ENCODE measurements around the gene GCSH. TPM values are rescaled to one million over a fixed set of nuclear protein-coding genes. Genes with fewer than 3 reads are reported as not detected.
A peak's percentile ranks its signal among the peaks of the same experiment; 100 is the strongest.

The GCSH gene
- total and polyA plus RNA-seq, 2 of the 13 experiments (the other 11 are each of a cell fraction or from before 2014, with no cell fraction given) = 35.9 to 103 TPM

DNA sequence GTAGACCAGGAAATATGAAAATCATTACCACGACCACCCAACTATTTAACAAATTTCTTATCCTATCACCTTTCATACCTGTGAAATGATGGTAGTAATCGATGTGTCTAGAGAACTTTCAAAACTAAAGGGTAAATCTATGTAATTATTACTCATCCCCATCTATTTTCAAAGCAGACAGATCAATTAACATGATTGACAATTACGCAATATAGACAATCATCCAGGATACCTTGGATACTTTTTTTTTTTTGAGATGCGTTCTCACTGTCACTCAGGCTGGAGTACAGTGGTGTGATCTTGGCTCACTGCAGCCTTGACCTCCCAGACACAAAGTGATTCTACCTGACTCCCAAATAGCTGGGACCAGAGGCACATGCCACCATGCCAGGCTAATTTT lies 15.2 kb downstream of the GCSH start:
- TF ChIP-seq NFIB (CRISPR knock-in tag; IDR thresholded peaks at IDR 0.05; ENCODE audit: borderline replicate concordance) = no peak
- no peak for TF ChIP-seq HNRNPUL1 (IDR thresholded peaks at IDR 0.05; ENCODE audit: low read depth, low read length)
- TF ChIP-seq HOXA9 (CRISPR knock-in tag; IDR thresholded peaks at IDR 0.05; ENCODE audit: borderline replicate concordance) = no peak
- no peak for TF ChIP-seq MED1 (CRISPR knock-in tag; IDR thresholded peaks at IDR 0.05)
- no peak for TF ChIP-seq ZNF331 (CRISPR knock-in tag; IDR thresholded peaks at IDR 0.05)
- TF ChIP-seq CEBPB (IDR thresholded peaks at IDR 0.05; ENCODE audit: borderline replicate concordance, low read depth, low read length) = peak; percentile 84
- Histone ChIP-seq H4K20me1 (ENCODE audit: insufficient read depth, low read length) (no peaks in the 10 kb centered on the region), H3K27ac (ENCODE audit: extremely low read length, insufficient read depth, low read length) (no peak overlapping the region), H2AFZ (ENCODE audit: low read length) (no peak overlapping the region), H3K36me3 (replicated peaks in 1 of 2; ENCODE audit: control insufficient read depth in 1 of 2, insufficient read depth in 2 of 2, low read length in 2 of 2) (peaks cover 6 to 32% of the 10 kb centered on the region in 2 experiments), H3K4me2 (ENCODE audit: low read depth, low read length) (no peak overlapping the region), H3K4me3 (replicated peaks in 1 of 3; ENCODE audit: insufficient read depth in 1 of 3, low read depth in 2 of 3, low read length in 3 of 3) (no peak overlapping the region), H3K4me1 (ENCODE audit: insufficient read depth, low read length) (peaks cover 13% of the 10 kb centered on the region), H3K79me2 (ENCODE audit: insufficient read depth, low read length) (no peaks in the 10 kb centered on the region), H3K27me3 (ENCODE audit: control insufficient read depth in 1 of 2, insufficient read depth in 2 of 2, low read length in 2 of 2) (no peaks in the 10 kb centered on the region; a peak in 1 of 5 replicates), H3K9ac (ENCODE audit: insufficient read depth, low read depth, low read length) (no peak overlapping the region), H3K9me3 (ENCODE audit: low read length) (no peaks in the 10 kb centered on the region)
- no TSS peak for BruUV-seq (replicated peaks)
- in situ Hi-C loops (cut with HindIII; ENCODE audit: extremely low pct_ligation_motif_present, low pct_unique_long_range_greater_than_20kb) (no loop called here), intact Hi-C loops (cut with micrococcal nuclease; ENCODE audit: unreplicated experiment) (no loop called here)
- ATAC-seq = no peak
- ChIA-PET POLR2A (interaction anchor here (0.8 kb wide), 1 partner anchor 44 kb away, joined by 4 read pairs; no protein-coding TSS in a partner anchor), CTCF (ENCODE audit: low intra/inter-chr PET ratio, low total read pairs) (no interaction called here)
- 96% methylated on average over 4 of the region's 4 CpGs for WGBS (ENCODE audit: low lambda C conversion rate)
- no peak for DNase-seq (ENCODE audit: low spot score)
- FAIRE-seq = no peak

- no peak overlapping the region for H3K4me2 ChIP-seq (ENCODE audit: low read depth, low read length)
- no peaks in the 10 kb centered on the region; a peak in 1 of 5 replicates for H3K27me3 ChIP-seq (ENCODE audit: control insufficient read depth in 1 of 2, insufficient read depth in 2 of 2, low read length in 2 of 2)
- TSS peak; percentile 39 for BruUV-seq (replicated peaks)
- ATAC-seq = no peak
- 95% methylated on average over 1 of the region's 1 CpG for WGBS (ENCODE audit: low lambda C conversion rate)
- no peaks in the 10 kb centered on the region for H3K79me2 ChIP-seq (ENCODE audit: insufficient read depth, low read length)
- intact Hi-C loops (cut with micrococcal nuclease; ENCODE audit: unreplicated experiment) = no loop called here
- peaks cover 6 to 29% of the 10 kb centered on the region in 2 experiments for H3K36me3 ChIP-seq (replicated peaks in 1 of 2; ENCODE audit: control insufficient read depth in 1 of 2, insufficient read depth in 2 of 2, low read length in 2 of 2)
- CTCF ChIA-PET (ENCODE audit: low intra/inter-chr PET ratio, low total read pairs) = no interaction called here
- no peaks in the 10 kb centered on the region for H4K20me1 ChIP-seq (ENCODE audit: insufficient read depth, low read length)
- H3K27ac ChIP-seq (ENCODE audit: extremely low read length, insufficient read depth, low read length) = no peak overlapping the region
- H3K9ac ChIP-seq (ENCODE audit: insufficient read depth, low read depth, low read length) = no peak overlapping the region
- no peak for DNase-seq (ENCODE audit: low spot score)
- POLR2A ChIA-PET = no interaction called here
- in situ Hi-C loops (cut with HindIII; ENCODE audit: extremely low pct_ligation_motif_present, low pct_unique_long_range_greater_than_20kb) = no loop called here
- H3K9me3 ChIP-seq (ENCODE audit: low read length) = no peaks in the 10 kb centered on the region
- TF ChIP-seq FOSL1 (CRISPR knock-in tag; IDR thresholded peaks at IDR 0.05; ENCODE audit: borderline replicate concordance) (no peak), RBM22 (optimal IDR thresholded peaks at IDR 0.05; ENCODE audit: low read length) (peak; percentile 75)
- H2AFZ ChIP-seq (ENCODE audit: low read length) = no peak overlapping the region
- H3K4me3 ChIP-seq (replicated peaks in 1 of 3; ENCODE audit: insufficient read depth in 1 of 3, low read depth in 2 of 3, low read length in 3 of 3) = no peak overlapping the region
- peaks cover 15% of the 10 kb centered on the region for H3K4me1 ChIP-seq (ENCODE audit: insufficient read depth, low read length)
- FAIRE-seq = no peak
Measured at GRCh38 chr16:81080233-81080632, 16.0 kb downstream of the GCSH start.
